Prostate gland (tissue), 2 donors: ENCODE measurements around the gene SRBD1. TPM values are rescaled to one million over a fixed set of nuclear protein-coding genes. Genes with fewer than 3 reads are reported as not detected.

Experiments
- DNase-seq: peaks from one replicate; pipeline ENCODE4 v3.0.0-alpha.2; 2019; ENCODE audit warnings: low spot score
- H3K27ac ChIP-seq, 2 donors: fragments of 200-600 bp; sonication (generic); 2 replicates each; pipeline ENCODE4 v1.5.1; 2017 to 2019
- H3K27me3 ChIP-seq: fragments of 200-600 bp; sonication (generic); replicated peaks from 2 replicates; pipeline ENCODE4 v1.5.1; 2019; ENCODE audit not compliant: insufficient read depth
- H3K36me3 ChIP-seq, 2 donors: fragments of 200-600 bp; sonication (generic); 1 replicate in 1 of 2; 2 replicates in 1 of 2; pipeline versions ENCODE4 v1.5.1 to v1.8.1; 2017 to 2019
- H3K4me1 ChIP-seq: fragments of 200-600 bp; sonication (generic); replicated peaks from 2 replicates; pipeline ENCODE4 v1.5.1; 2019
- H3K4me3 ChIP-seq, 2 donors: fragments of 200-600 bp; sonication (generic); 2 replicates each; pipeline ENCODE4 v1.5.1; 2017 to 2019
- H3K9me3 ChIP-seq: fragments of 200-600 bp; sonication (generic); 2 replicates; pipeline ENCODE4 v1.5.1; 2017
- POLR2A ChIP-seq: fragments of 450-650 bp; IDR thresholded peaks from one replicate; pipeline ENCODE4 v1.6.1; 2016; ENCODE audit warnings: antibody characterized with exemption, mild to moderate bottlenecking
- POLR2AphosphoS5 ChIP-seq: sonication (generic); formaldehyde crosslinking; IDR thresholded peaks from one replicate; pipeline ENCODE4 v1.6.1; 2017; ENCODE audit warnings: antibody characterized with exemption
- WGBS: methylation state at CpG from one replicate; pipeline ENCODE4 v1.1.5; 2018; 5-methylcytosine and 5-hydroxymethylcytosine counted together
- intact Hi-C: fragments of 100-400 bp; cut with DNase I; formaldehyde crosslinking; loops from one replicate; pipeline ENCODE4 v1.14.2; 2022
- total RNA-seq, 2 donors: library from RNA; depleted of rRNA; stranded (reverse); fragments of >200 nt; gene quantifications; one replicate each; pipeline ENCODE4 v1.1.0, GENCODE V29; 2016
- TF ChIP-seq, protein P1 (sequence below), 4 experiments: fragments of 200-600 bp in 2 of 4; fragments of 450-650 bp in 2 of 4; sonication (generic) in 2 of 4; IDR thresholded peaks; 1 replicate in 3 of 4; 2 replicates in 1 of 4; pipeline ENCODE4 v1.5.1; 2016 to 2019; ENCODE audit warnings: antibody characterized with exemption in 4 of 4, mild to moderate bottlenecking in 2 of 4, moderate library complexity in 2 of 4

Gene SRBD1
- total RNA-seq, 2 donors from 2014 or later, result 16.5 to 25.9 TPM

DNA sequence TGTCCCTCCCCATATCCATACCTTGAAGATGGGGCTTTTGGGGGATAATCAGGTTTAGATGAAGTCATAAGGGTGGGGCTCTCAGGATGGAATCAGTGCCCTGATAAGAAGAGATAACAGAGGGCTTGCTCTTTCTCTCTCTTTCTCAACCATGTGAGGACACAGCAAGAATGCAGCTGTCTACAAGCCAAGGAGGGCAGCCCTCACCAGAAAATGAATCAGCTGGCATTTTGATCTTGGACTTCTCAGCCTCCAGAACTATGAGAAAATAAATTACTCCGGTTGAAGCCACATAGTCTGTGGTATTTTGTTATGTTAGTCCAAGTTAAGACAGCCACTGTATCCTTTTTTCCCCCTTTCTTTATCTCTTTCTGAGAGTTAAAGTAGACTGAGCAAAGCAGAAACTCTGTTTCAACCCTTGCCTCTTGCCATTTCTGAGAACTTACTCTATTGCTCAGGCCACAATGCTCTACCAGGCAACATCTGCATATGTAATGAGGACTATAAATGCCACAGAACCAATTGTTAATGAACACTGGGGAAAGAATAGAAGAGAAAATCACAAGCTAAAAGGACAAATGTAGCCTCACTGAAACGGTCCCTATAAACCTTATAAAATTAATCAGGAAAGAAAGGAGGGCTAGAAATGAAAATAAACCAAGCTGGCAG is 56.9 kb downstream of the SRBD1 start:
- H3K27me3 ChIP-seq, result no peaks in the 10 kb centered on the region
- no peaks in the 10 kb centered on the region for H3K36me3 ChIP-seq
- no peak overlapping the region for H3K27ac ChIP-seq
- intact Hi-C loops, result no loop called here
- no peak for TF ChIP-seq POLR2A
- TF ChIP-seq POLR2AphosphoS5, result no peak
- TF ChIP-seq, protein P1, sequence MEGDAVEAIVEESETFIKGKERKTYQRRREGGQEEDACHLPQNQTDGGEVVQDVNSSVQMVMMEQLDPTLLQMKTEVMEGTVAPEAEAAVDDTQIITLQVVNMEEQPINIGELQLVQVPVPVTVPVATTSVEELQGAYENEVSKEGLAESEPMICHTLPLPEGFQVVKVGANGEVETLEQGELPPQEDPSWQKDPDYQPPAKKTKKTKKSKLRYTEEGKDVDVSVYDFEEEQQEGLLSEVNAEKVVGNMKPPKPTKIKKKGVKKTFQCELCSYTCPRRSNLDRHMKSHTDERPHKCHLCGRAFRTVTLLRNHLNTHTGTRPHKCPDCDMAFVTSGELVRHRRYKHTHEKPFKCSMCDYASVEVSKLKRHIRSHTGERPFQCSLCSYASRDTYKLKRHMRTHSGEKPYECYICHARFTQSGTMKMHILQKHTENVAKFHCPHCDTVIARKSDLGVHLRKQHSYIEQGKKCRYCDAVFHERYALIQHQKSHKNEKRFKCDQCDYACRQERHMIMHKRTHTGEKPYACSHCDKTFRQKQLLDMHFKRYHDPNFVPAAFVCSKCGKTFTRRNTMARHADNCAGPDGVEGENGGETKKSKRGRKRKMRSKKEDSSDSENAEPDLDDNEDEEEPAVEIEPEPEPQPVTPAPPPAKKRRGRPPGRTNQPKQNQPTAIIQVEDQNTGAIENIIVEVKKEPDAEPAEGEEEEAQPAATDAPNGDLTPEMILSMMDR (IDR thresholded peaks at IDR 0.05), result no peak
- no peaks in the 10 kb centered on the region for H3K4me1 ChIP-seq
- no peak overlapping the region for H3K4me3 ChIP-seq
- no peaks in the 10 kb centered on the region for H3K9me3 ChIP-seq
- WGBS, result 52% methylated on average over 2 of the region's 2 CpGs
- no peak for DNase-seq

GRCh38 chr2:45551862-45552261 is 59.2 kb downstream of the SRBD1 start:
- no peaks in the 10 kb centered on the region for H3K27me3 ChIP-seq
- 96% methylated on average over 5 of the region's 5 CpGs for WGBS
- intact Hi-C loops, result no loop called here
- H3K4me3 ChIP-seq, result no peak overlapping the region
- H3K27ac ChIP-seq, result no peak overlapping the region
- no peaks in the 10 kb centered on the region for H3K4me1 ChIP-seq
- TF ChIP-seq POLR2AphosphoS5 (no peak), POLR2A (no peak)
- TF ChIP-seq, protein P1 (IDR thresholded peaks at IDR 0.05), result no peak
- H3K9me3 ChIP-seq, result no peaks in the 10 kb centered on the region
- no peaks in the 10 kb centered on the region for H3K36me3 ChIP-seq
- DNase-seq, result no peak

GRCh38 chr2:45545943-45546342 is 65.1 kb downstream of the SRBD1 start:
- TF ChIP-seq POLR2A (no peak), POLR2AphosphoS5 (no peak)
- TF ChIP-seq, protein P1 (IDR thresholded peaks at IDR 0.05), result no peak
- intact Hi-C loops, result no loop called here
- peaks cover 0 to 5% of the 10 kb centered on the region in 2 donors for H3K36me3 ChIP-seq

GRCh38 chr2:45543257-45543656 is 67.8 kb downstream of the SRBD1 start:
- no peak for DNase-seq
- WGBS, result 100% methylated on average over 1 of the region's 1 CpG
- Histone ChIP-seq H3K4me3 (no peak overlapping the region), H3K36me3 (peaks cover 0 to 5% of the 10 kb centered on the region in 2 donors), H3K4me1 (no peaks in the 10 kb centered on the region), H3K27ac (no peak overlapping the region), H3K27me3 (no peaks in the 10 kb centered on the region), H3K9me3 (no peaks in the 10 kb centered on the region)
- intact Hi-C loops, result no loop called here
- no peak for TF ChIP-seq POLR2AphosphoS5
- TF ChIP-seq POLR2A, result no peak
- TF ChIP-seq, protein P1 (IDR thresholded peaks at IDR 0.05), result no peak

More at GRCh38 chr2:45545943-45546342, 65.1 kb downstream of the SRBD1 start:
- H3K4me1 ChIP-seq, result no peaks in the 10 kb centered on the region
- H3K27ac ChIP-seq, result no peak overlapping the region
- DNase-seq, result no peak
- no peak overlapping the region for H3K4me3 ChIP-seq
- no peaks in the 10 kb centered on the region for H3K9me3 ChIP-seq
- H3K27me3 ChIP-seq, result no peaks in the 10 kb centered on the region

- H3K36me3 ChIP-seq, result peaks cover 0 to 5% of the 10 kb centered on the region in 2 donors
Measured at GRCh38 chr2:45542013-45542412, 69.1 kb downstream of the SRBD1 start.

More at GRCh38 chr2:45542013-45542412, 69.1 kb downstream of the SRBD1 start:
- intact Hi-C loops, result no loop called here
- Histone ChIP-seq H3K9me3 (no peaks in the 10 kb centered on the region), H3K4me1 (no peaks in the 10 kb centered on the region), H3K27me3 (no peaks in the 10 kb centered on the region), H3K4me3 (no peak overlapping the region), H3K27ac (no peak overlapping the region)
- WGBS, result 97% methylated on average over 5 of the region's 6 CpGs
- TF ChIP-seq, protein P1 (IDR thresholded peaks at IDR 0.05), result no peak
- TF ChIP-seq POLR2AphosphoS5, result no peak
- no peak for TF ChIP-seq POLR2A
- no peak for DNase-seq
